Amygdala (tissue), 56 donors: ENCODE results near the gene CHL1.

Experiments used
- DNase-seq, 56 donors: peaks; one replicate each; lab custom pipeline; 2025; lab: John Stamatoyannopoulos, UW

CHL1 gene

GRCh38 chr3:454986-455385 lies 258.4 kb downstream of the CHL1 start:
- no peak for DNase-seq

DNA sequence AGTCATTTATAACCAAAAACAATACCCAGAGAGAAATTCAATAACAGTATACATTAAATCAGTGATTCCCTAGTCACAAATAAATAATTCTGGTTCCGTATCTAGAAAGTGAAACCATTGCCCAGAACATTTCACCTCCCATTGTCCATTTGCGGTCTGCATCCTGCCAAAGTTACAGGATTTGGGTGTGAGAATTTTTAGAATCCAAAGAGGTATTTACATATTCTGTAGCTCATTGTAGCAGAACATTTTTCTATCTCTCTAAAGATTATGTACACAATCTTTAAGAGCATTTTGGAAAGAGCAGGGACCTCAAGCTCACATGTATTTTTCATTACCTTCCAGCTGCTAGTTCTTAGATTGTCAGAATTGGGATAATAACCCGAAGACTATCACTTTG lies 261.6 kb downstream of the CHL1 start:
- no peak for DNase-seq

- no peak for DNase-seq
These were observed 262.2 kb downstream of the CHL1 start for GRCh38 chr3:458653-459310.
